NCI-H510A treated with DMSO at 0.1 percent for 48 hours (cell line): Measurements from ENCODE around the gene CHTF18.

Experiments
- DNase-seq: peaks from one replicate; lab custom pipeline; 2025; lab: John Stamatoyannopoulos, UW

The CHTF18 gene

GRCh38 chr16:794091-794822 is 5.8 kb downstream of the CHTF18 start:
- no peak for DNase-seq

- DNase-seq: no peak
Measured at GRCh38 chr16:794853-795466, 6.5 kb downstream of the CHTF18 start.

GRCh38 chr16:795580-796229 is 7.3 kb downstream of the CHTF18 start:
- no peak for DNase-seq

- no peak for DNase-seq
Measured at GRCh38 chr16:796296-797119, 8.1 kb downstream of the CHTF18 start.

GRCh38 chr16:797120-797420 is 8.7 kb downstream of the CHTF18 start:
- no peak for DNase-seq

GRCh38 chr16:797686-798085 is 9.3 kb downstream of the CHTF18 start:
- no peak for DNase-seq

- no peak for DNase-seq
Measured at GRCh38 chr16:798666-799065, 10.2 kb downstream of the CHTF18 start.

- no peak for DNase-seq
Measured at GRCh38 chr16:799111-799947, 10.9 kb downstream of the CHTF18 start.

GRCh38 chr16:799948-800833 is 11.8 kb downstream of the CHTF18 start, which contains the start of gene GNG13:
TSS of gene GNG13 (minus strand) at chr16:800734. CDS start at chr16:799077, 1,657 bp downstream.
- peak; percentile 3 for DNase-seq

GRCh38 chr16:800834-801511 is 12.6 kb downstream of the CHTF18 start:
- no peak for DNase-seq

- no peak for DNase-seq
Measured at GRCh38 chr16:801584-802363, 13.4 kb downstream of the CHTF18 start.

GRCh38 chr16:802461-802860 is 14.0 kb downstream of the CHTF18 start:
- no peak for DNase-seq

GRCh38 chr16:802914-803753 is 14.7 kb downstream of the CHTF18 start:
- DNase-seq: no peak

- DNase-seq: no peak
Measured at GRCh38 chr16:803754-804080, 15.3 kb downstream of the CHTF18 start.

- DNase-seq: no peak
Measured at GRCh38 chr16:804193-805048, 16.0 kb downstream of the CHTF18 start.

GRCh38 chr16:805474-805873 is 17.1 kb downstream of the CHTF18 start:
- DNase-seq: no peak

GRCh38 chr16:807347-808084 is 19.1 kb downstream of the CHTF18 start:
- DNase-seq: peak; percentile 50
